HCT116 (cell line): ENCODE results near the gene HOXD3.

Experiments used
- CTCF ChIP-seq, 3 experiments: fragments of 200-600 bp in 1 of 3; sonication (generic) in 1 of 3; IDR thresholded peaks in 2 of 3; conservative IDR thresholded peaks in 1 of 3; 2 replicates each; pipeline ENCODE4 v1.5.1; 2012 to 2017; ENCODE audit warnings: low read depth in 2 of 3, low read length in 2 of 3, antibody characterized with exemption in 1 of 3, borderline replicate concordance in 1 of 3, control low read depth in 1 of 3, mild to moderate bottlenecking in 1 of 3, mixed read lengths in 1 of 3, mixed run types in 1 of 3, moderate library complexity in 1 of 3; ENCODE audit not compliant: insufficient read depth in 1 of 3
- EZH2 ChIP-seq: fragments of 200-600 bp; sonication (generic); IDR thresholded peaks from 2 replicates; pipeline ENCODE4 v1.6.1; 2017; ENCODE audit warnings: antibody characterized with exemption, mixed run types
- EZH2phosphoT487 ChIP-seq: fragments of 200-600 bp; IDR thresholded peaks from 2 replicates; pipeline ENCODE4 v1.6.1; 2018; ENCODE audit warnings: antibody characterized with exemption, borderline replicate concordance
- FOSL1 ChIP-seq: IDR thresholded peaks from 2 replicates; pipeline ENCODE4 v1.6.1; 2012; ENCODE audit warnings: low read depth
- MAX ChIP-seq: IDR thresholded peaks from 2 replicates; pipeline ENCODE4 v1.6.1; 2012
- POLR2AphosphoS5 ChIP-seq: IDR thresholded peaks from 2 replicates; pipeline ENCODE4 v1.6.1; 2011; ENCODE audit warnings: mild to moderate bottlenecking, low read depth, low read length, moderate library complexity
- RAD21 ChIP-seq: IDR thresholded peaks from 2 replicates; pipeline ENCODE4 v1.6.1; 2012; ENCODE audit warnings: low read depth, mild to moderate bottlenecking
- YY1 ChIP-seq: IDR thresholded peaks from 2 replicates; pipeline ENCODE4 v1.6.1; 2011; ENCODE audit warnings: low read length, low read depth, moderate library complexity, mild to moderate bottlenecking; ENCODE audit not compliant: insufficient replicate concordance; ENCODE audit errors: extremely low read depth
- ZBTB33 ChIP-seq: IDR thresholded peaks from 2 replicates; pipeline ENCODE4 v1.6.1; 2011; ENCODE audit warnings: mild to moderate bottlenecking, low read length, moderate library complexity; ENCODE audit not compliant: insufficient replicate concordance; ENCODE audit errors: extremely low read depth

- TF ChIP-seq POLR2AphosphoS5 (no peak), EZH2 (no peak), MAX (no peak), ZBTB33 (no peak), EZH2phosphoT487 (no peak), CTCF (IDR thresholded peaks at IDR 0.05 in 2 of 3, conservative IDR thresholded peaks at IDR 0.05 in 1 of 3; ENCODE audit: borderline replicate concordance in 1 of 3, insufficient read depth in 1 of 3, low read depth in 2 of 3, low read length in 2 of 3) (no peak), FOSL1 (no peak), RAD21 (no peak), YY1 (no peak)
Measured at GRCh38 chr2:176206682-176207081, 49.6 kb downstream of the HOXD3 start.
